GM12801 (cell line): ENCODE results near the gene GLS2.

Source experiments
- CTCF ChIP-seq: IDR thresholded peaks from one replicate; pipeline ENCODE4 v1.5.1; 2011; ENCODE audit warnings: control low read depth; ENCODE audit not compliant: insufficient read length; ENCODE audit errors: extremely low read depth

The GLS2 gene

GRCh38 chr12:56469007-56469930 is 18.7 kb downstream of the GLS2 start:
- no peak for TF ChIP-seq CTCF

- no peak for TF ChIP-seq CTCF
These were observed 19.6 kb downstream of the GLS2 start, which contains the start of gene SPRYD4 for GRCh38 chr12:56468216-56469006. Gene SPRYD4, plus strand, starts transcription at chr12:56468578. Its CDS starts 14 bp downstream, at chr12:56468592.

GRCh38 chr12:56462565-56462964 is 25.4 kb downstream of the GLS2 start:
- no peak for TF ChIP-seq CTCF

GRCh38 chr12:56461235-56462159 is 26.5 kb downstream of the GLS2 start:
- no peak for TF ChIP-seq CTCF

- TF ChIP-seq CTCF, result no peak
These were observed 30.1 kb downstream of the GLS2 start for GRCh38 chr12:56457817-56458216.

- TF ChIP-seq CTCF, result no peak
These were observed 33.4 kb downstream of the GLS2 start, which contains the start of gene MIP for GRCh38 chr12:56454557-56454956. Gene MIP, minus strand, starts transcription at chr12:56454657. Its CDS starts 44 bp downstream, at chr12:56454613.
